ENCODE data around the gene ASGR2.

The ASGR2 gene

GRCh38 chr17:7056386-7056785, 58.2 kb downstream of the ASGR2 start:
- no peak overlapping the region for H2AFZ ChIP-seq (ENCODE audit: low read depth, low read length)
- no peak for DNase-seq

More at GRCh38 chr17:7056386-7056785, 58.2 kb downstream of the ASGR2 start:
- Histone ChIP-seq H3K4me3 (ENCODE audit: low read depth in 1 of 2, low read length in 2 of 2) (no peak overlapping the region), H3K9ac (ENCODE audit: low read depth, low read length) (no peak overlapping the region), H3K4me2 (ENCODE audit: insufficient read depth, low read length) (no peak overlapping the region), H3K4me1 (ENCODE audit: insufficient read depth, low read length) (no peaks in the 10 kb centered on the region), H3K79me2 (ENCODE audit: insufficient read depth, low read length) (no peaks in the 10 kb centered on the region), H3K9me3 (ENCODE audit: insufficient read depth, low read length, severe bottlenecking) (no peaks in the 10 kb centered on the region), H3K27me3 (ENCODE audit: insufficient read depth, low read length, poor library complexity) (peaks cover 2% of the 10 kb centered on the region), H4K20me1 (ENCODE audit: insufficient read depth, low read length) (no peaks in the 10 kb centered on the region), H3K27ac (ENCODE audit: low read length) (no peak overlapping the region), H3K36me3 (ENCODE audit: insufficient read depth, low read length) (no peaks in the 10 kb centered on the region)
- no peak for ATAC-seq (ENCODE audit: insufficient read depth, low read depth)
- no peak for TF ChIP-seq CTCF (IDR thresholded peaks at IDR 0.05; ENCODE audit: borderline replicate concordance, extremely low read depth, low read length, poor library complexity, severe bottlenecking)
- TF ChIP-seq EZH2 (IDR thresholded peaks at IDR 0.05; ENCODE audit: borderline replicate concordance, low read depth, low read length, severe bottlenecking): no peak
